Left cardiac atrium (tissue), 4 donors: ENCODE data around the gene CFAP65. TPM values are rescaled to one million over a fixed set of nuclear protein-coding genes. Genes with fewer than 3 reads are reported as not detected.

Source experiments
- ATAC-seq, 2 donors: fragments of 200-7000 bp; cut with Tn5 transposase; one replicate each; pipeline ENCODE4 v1.9.1; 2020; ENCODE audit warnings: mild to moderate bottlenecking in 2 of 2, moderate library complexity in 2 of 2
- DNase-seq: peaks from one replicate; pipeline ENCODE4 v3.0.0-alpha.2; 2020
- intact Hi-C, 2 donors: fragments of 100-400 bp; cut with DNase I; formaldehyde crosslinking; loops; one replicate each; pipeline versions ENCODE4 v1.14.1 to v1.15.1; 2022 to 2023
- long read RNA-seq: library from polyadenylated mRNA; unstranded; transcript quantifications from one replicate; pipeline ENCODE4 v2.0.0, GENCODE V29; 2021
- total RNA-seq, 2 donors: library from RNA; stranded (reverse); fragmentation: NEBNext Ultra II Directional; extraction: Animal tissue kit (Norgen Biotek cat#: 25700); gene quantifications; one replicate each; pipeline ENCODE4 v1.2.1, GENCODE V29; 2021
- donor health status: DM: no; HTN: yes; CAD: no.
- donor health status: DM: no; HTN: yes; CAD: no; lungs with severe emphysema.
- donor health status: DM: yes; HTN: yes; CAD: no.
- donor health status: Dilated cardiomyopathy.

CFAP65 gene, protein sequence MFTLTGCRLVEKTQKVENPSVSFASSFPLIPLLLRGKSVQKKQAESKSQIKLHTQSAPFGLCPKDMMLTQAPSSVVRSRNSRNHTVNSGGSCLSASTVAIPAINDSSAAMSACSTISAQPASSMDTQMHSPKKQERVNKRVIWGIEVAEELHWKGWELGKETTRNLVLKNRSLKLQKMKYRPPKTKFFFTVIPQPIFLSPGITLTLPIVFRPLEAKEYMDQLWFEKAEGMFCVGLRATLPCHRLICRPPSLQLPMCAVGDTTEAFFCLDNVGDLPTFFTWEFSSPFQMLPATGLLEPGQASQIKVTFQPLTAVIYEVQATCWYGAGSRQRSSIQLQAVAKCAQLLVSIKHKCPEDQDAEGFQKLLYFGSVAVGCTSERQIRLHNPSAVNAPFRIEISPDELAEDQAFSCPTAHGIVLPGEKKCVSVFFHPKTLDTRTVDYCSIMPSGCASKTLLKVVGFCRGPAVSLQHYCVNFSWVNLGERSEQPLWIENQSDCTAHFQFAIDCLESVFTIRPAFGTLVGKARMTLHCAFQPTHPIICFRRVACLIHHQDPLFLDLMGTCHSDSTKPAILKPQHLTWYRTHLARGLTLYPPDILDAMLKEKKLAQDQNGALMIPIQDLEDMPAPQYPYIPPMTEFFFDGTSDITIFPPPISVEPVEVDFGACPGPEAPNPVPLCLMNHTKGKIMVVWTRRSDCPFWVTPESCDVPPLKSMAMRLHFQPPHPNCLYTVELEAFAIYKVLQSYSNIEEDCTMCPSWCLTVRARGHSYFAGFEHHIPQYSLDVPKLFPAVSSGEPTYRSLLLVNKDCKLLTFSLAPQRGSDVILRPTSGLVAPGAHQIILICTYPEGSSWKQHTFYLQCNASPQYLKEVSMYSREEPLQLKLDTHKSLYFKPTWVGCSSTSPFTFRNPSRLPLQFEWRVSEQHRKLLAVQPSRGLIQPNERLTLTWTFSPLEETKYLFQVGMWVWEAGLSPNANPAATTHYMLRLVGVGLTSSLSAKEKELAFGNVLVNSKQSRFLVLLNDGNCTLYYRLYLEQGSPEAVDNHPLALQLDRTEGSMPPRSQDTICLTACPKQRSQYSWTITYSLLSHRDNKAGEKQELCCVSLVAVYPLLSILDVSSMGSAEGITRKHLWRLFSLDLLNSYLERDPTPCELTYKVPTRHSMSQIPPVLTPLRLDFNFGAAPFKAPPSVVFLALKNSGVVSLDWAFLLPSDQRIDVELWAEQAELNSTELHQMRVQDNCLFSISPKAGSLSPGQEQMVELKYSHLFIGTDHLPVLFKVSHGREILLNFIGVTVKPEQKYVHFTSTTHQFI (N-terminal part only)
- total RNA-seq = not detected
- long read RNA-seq = 0 reads

- intact Hi-C loops = no loop called here
- peak in 1 of 2 donors; percentile 64 for ATAC-seq
- peak; percentile 44 for DNase-seq
These were observed at the start of gene CFAP65 for GRCh38 chr2:219041252-219041651. CFAP65 (minus strand) TSS chr2:219041516; CDS start chr2:219039048, 2,468 bp downstream.

DNA sequence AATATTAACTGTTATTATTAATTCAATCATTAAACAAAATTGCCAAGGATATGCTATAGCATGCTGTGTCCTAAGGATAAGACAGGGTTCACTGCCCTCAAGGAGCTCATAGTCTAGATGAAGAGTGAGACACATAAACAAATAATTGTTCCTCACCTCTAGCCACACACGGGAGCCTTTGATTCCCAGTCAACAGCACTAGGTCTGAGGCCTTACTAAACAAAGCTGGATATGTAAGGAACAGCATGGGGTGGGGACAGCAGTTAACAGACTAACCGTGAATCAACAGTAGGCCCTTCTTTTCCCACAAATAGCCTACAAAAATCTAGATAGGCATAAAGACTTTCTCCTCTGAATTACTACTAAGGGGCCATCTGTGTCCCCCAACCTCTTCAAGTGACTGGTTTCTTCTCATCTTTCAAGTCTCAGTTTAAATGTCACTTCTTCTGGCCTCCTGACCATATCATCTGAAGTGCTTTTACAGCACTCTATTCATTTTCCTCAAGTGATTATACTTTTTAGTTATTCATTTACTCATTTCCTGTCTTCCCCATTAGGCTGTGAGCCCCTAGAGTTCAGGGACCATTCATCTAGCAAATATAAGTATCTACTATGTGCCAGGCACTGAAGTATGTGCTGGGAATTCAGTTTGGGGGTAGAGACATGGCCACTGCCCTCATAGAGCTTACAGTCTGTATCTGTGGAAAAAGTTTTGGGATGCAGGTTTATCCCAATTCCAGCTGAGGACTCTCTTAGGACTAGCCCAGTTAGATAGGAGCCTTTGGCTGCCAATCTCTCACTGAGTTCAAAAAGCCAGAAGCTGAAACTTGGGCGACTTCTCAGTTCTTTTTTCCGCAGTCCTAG is 49.4 kb upstream of the CFAP65 start:
- ATAC-seq (no peak), DNase-seq (no peak)
- intact Hi-C loops = no loop called here

DNA sequence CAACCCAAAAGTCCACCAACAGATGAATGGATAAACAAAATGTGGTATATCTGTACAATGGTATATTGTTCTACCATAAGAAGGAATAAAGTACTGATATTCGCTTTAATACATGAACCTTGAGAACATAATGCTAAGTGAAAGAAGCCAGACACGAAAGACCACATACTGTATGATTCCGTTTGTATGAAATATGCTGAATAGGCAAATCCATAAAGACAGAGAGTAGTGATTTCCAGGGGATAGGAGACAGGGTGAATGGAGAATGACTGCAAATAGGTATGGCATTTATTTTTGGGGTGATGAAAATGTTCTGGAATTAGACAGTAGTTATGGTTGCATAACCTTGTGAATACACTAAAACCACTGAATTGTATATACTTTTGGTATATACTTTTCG is 48.0 kb upstream of the CFAP65 start:
- intact Hi-C loops = no loop called here
- no peak for DNase-seq
- no peak for ATAC-seq

- DNase-seq (no peak), ATAC-seq (no peak)
- intact Hi-C loops = no loop called here
These were observed 46.5 kb upstream of the CFAP65 start for GRCh38 chr2:219087848-219088247.

- ATAC-seq (no peak), DNase-seq (no peak)
- intact Hi-C loops = no loop called here
These were observed 46.0 kb upstream of the CFAP65 start for GRCh38 chr2:219087361-219087760.

DNA sequence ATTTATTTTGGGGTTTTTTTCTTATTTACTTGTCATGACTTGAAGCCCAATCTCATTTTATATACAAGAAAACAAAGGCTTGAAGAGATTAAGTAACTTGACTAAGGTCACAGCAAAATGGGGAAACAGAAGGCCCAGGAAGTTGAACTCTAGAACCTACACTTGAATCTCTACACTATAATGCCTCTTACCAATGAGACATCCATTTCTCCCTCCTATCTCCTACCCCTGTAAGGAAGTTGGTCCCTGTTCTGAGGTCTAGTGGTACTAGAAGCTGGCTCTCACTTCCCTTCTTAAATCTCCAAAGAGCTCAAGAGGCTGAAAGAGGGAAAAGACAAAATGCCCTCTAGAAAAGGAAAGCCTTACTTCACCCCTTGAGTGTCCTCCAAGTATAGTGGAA is 44.9 kb upstream of the CFAP65 start:
- intact Hi-C loops = no loop called here
- DNase-seq (no peak), ATAC-seq (no peak)

GRCh38 chr2:219084791-219085190 is 43.5 kb upstream of the CFAP65 start:
- intact Hi-C loops = no loop called here
- DNase-seq (no peak), ATAC-seq (no peak)

- DNase-seq (no peak), ATAC-seq (peak in 1 of 2 donors; percentile 32)
- intact Hi-C loops = no loop called here
These were observed 41.1 kb upstream of the CFAP65 start for GRCh38 chr2:219082332-219082958.

GRCh38 chr2:219081701-219082331 is 40.5 kb upstream of the CFAP65 start:
- intact Hi-C loops = no loop called here
- DNase-seq (no peak), ATAC-seq (no peak)

DNA sequence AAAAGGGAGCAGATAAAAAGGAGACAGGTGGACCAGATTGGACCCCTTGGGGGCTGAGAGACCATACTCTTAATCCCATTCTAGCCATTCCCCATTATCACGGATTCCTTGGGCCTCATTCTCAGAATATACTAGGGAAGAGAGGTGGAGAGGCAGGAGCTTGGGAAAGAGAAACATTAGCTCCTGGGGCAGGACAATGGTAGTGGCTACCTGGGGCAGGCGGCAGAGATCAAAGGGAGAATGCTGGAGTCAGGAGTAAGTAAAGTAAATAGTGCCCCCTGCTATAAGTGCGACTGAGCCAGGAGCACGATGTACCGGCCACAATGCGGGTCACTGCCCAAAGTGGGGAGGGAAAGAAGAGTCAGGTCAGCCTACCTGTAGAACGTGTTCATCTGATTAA is 39.8 kb upstream of the CFAP65 start:
- no peak for DNase-seq
- no peak for ATAC-seq
- intact Hi-C loops = no loop called here

DNA sequence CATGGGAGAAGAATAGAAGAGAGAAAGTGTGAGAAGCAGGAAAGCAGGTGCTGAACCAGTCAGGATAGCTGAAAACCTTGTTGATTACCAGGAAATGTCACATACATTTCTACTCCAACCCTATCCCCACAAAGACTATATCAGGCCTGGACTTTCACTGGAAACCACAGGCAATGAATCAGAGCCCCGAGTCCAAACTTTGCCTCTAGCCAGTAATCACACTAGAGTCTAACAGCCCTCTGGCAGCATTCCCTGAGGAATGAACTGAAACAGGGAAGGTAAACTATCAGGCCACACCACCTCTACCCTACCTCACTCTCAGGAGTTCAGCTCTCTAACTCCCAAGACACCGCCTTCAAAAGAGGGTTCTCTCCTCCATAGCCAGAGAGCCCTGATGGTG is 38.1 kb upstream of the CFAP65 start:
- intact Hi-C loops = no loop called here
- ATAC-seq (no peak), DNase-seq (no peak)

- ATAC-seq (no peak), DNase-seq (no peak)
- intact Hi-C loops = no loop called here
These were observed 37.6 kb upstream of the CFAP65 start for GRCh38 chr2:219078951-219079350.

GRCh38 chr2:219078126-219078525 is 36.8 kb upstream of the CFAP65 start:
- intact Hi-C loops = no loop called here
- DNase-seq (no peak), ATAC-seq (no peak)

DNA sequence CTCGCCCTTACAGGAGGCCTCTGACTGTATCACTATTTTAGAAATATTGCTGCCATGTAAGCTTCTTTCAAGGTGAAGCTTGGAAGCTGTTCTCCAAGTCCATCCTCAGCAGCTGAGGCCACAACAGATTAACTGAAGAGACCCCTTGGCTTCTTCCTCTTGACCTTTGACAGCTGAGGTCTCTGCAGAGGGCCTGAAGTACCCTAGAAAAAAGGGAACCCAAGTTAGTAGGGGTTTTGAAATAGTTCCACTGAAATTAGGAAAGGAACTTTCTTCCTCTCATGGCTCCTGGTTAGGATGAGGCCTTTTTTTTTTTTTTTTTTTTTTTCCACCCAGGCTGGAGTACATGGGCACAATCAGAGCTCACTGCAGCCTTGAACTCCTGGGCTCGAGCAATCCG is 34.9 kb upstream of the CFAP65 start:
- intact Hi-C loops = no loop called here
- DNase-seq = no peak
- ATAC-seq = no peak

DNA sequence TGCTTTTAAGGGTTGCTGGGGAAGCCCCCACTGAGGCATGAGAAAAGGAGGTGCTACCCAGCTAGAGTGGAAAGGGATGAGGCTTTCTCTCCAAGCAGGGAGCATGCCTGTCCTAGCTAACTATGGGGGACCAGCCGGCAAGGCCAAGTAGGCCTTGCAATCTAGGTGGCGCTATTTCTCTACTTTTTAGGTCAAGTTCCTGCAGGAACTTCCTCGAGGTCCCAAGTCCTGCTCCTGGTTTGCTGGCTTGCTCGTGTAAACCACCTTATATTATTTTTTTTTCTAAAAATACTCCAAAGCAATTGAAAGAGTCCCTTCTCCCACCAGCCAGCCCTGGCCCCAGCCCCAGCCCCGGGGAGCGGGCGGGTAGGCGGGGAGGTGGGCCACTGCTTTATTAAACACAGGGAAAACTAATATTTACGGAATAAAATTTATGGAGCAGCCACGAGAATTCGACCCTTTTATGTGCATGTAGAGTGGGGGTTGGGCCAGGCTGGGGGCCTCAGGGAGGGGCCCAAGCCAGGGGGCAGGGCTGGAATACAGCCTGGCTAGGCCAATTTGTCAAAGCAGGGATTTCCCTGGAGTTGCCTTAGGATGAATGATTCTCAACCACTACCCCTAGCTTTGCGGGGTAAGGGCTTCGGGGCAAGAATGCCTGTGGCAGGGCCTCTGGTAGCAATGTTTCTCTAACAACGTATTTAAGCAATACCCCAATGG is 32.3 kb upstream of the CFAP65 start:
- intact Hi-C loops = loop anchor here (5.0 kb wide), 1 partner anchor 44 kb away; no protein-coding TSS in a partner anchor
- no peak for DNase-seq
- ATAC-seq = peak in 1 of 2 donors; percentile 14

GRCh38 chr2:219072741-219073250 is 31.5 kb upstream of the CFAP65 start:
- DNase-seq (no peak), ATAC-seq (no peak)
- intact Hi-C loops = loop anchor here (5.0 kb wide), 1 partner anchor 45 kb away; no protein-coding TSS in a partner anchor
